ENCODE results near the gene THTPA.

The THTPA gene

DNA sequence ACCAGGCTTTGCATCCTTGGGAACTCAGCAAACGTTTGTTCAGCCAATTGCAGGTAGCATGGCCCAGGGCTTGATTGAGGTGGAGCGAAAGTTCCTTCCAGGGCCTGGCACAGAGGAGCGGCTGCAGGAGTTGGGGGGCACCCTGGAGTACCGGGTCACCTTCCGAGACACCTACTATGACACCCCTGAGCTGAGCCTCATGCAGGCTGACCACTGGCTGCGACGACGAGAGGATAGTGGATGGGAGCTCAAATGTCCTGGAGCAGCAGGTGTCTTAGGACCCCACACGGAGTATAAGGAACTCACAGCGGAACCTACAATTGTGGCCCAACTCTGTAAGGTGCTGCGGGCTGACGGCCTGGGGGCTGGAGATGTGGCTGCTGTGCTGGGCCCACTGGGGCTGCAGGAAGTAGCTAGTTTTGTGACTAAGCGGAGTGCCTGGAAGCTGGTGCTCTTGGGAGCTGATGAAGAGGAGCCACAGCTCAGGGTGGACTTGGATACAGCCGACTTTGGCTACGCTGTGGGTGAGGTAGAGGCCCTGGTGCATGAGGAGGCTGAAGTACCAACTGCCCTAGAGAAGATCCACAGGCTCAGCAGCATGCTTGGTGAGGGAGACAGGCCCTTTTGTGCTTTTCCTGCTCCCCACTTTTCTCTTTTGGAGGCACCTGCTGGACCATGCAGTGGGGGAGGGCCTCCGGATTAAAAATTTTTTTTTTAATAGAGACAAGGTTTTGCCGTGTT is 799 bp downstream of the THTPA start:
- no peak for FAIRE-seq

DNA sequence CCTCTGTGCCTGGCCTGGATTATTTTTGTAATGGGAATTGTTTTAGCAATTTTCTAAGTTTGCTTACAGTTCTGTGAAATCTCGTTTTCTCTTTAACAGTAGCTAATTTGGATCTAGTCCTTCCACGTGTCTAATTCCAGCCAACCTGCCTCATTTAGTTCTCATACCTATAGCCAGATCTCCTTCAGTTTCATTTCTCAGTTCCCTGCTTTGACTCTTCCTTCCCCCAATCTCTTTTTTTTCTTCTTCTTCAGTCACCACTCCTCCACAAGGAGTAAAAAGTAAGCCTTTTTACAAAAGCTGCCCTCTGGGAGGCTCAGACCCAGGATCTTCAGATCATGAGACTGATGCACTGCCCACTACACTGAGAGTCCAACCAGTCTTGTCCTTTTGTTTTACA is 1.4 kb downstream of the THTPA start:
- no peak for FAIRE-seq

DNA sequence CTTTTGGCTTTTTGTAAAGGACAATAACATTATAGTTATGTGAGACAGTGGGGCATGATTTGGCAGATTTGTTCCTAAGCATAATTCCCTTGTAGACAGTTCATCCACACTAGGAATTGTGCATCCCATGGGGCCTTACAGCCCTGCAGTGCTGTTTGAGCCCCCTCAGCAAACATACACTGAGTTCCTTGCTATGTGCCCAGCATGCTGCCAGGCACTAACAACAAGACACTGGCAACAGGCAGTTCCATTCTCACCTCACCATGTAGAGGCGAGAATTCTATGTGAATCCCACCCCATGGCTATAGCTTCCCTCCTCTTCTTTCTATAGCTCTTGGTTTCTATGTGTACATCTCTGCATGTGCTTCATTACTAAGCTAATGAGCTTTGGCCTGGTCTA is 1.9 kb downstream of the THTPA start:
- no peak for FAIRE-seq

GRCh38 chr14:23558346-23559009 is 2.4 kb downstream of the THTPA start:
- FAIRE-seq = no peak

DNA sequence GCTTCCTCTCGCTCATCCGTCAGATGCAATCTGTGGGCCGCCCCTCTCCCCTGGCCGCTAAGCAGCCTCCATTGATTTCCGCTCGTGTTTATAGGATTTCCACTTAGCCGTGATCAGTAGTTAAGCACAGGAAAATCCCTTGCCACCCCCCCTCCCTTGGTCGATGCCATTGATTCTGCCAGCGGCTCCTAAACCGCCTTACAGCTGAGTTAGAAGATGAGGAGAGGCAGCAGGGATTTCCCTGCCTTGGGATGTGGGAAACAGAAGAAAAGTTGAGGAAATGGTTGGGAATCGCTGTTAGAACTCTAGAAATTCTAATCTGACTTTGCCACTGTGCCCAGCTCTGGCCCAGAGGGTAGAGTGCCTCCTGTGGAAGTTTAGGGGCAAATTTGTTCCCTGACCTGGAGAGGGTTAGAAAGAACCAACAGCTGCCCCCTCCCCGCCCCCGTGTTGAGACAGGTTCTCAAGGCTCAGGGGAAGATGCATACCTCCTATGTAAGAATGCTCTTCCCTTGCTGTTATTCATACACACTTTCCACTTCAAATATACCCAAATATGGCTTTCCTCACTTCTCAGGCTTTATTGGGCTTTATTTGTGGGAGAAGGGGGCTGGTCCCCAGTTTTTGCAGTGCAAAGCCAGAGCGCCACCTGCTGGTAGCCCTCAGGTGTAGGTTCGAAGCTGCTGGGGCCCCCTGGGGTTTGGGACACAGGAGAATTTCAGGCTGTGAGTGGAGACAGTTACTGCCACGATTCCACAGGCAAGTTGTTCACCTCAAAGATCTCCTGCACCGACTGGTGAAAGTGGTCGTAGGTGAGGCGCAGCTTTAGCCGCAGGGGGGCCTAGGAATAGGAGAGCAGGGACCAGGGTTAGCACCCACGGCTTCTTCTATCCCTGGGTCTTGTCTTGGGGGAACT is 3.2 kb downstream of the THTPA start:
- no peak for FAIRE-seq

- FAIRE-seq = no peak
Measured at GRCh38 chr14:23559926-23560520, 4.0 kb downstream of the THTPA start.

- no peak for FAIRE-seq
Measured at GRCh38 chr14:23561259-23561658, 5.2 kb downstream of the THTPA start.

GRCh38 chr14:23561873-23562821 is 6.1 kb downstream of the THTPA start:
- no peak for FAIRE-seq

DNA sequence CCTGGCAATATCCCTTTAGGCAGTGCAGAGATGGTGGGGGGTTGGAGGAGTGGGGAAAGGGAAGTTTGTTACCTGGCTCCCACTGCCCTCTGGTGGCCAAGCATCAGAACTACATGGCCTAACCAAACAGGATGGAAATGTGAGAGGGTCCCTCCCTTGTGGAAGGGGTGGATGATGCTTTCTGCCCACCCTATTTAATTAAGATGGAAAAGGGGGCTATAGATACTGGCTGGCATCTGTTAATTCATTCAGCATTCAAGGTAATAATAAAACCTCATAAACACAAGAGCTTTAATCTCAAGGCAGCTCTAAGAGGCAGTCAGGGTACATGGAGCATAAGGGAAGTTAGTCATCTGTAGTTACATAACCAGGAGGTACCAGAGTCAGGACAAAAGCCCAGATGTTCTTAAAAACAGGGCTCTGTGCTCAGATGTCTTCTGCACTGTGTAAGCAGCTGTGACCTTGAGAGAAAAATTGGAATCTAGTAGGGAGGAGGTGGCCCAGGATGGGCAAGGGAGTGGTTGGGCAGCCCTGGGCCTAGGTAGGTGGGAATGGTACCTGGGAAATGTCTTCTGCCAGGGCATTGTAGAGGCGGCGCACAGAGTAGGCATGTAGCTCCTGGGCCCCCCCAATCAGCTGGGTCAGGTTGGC is 6.9 kb downstream of the THTPA start:
- FAIRE-seq = no peak

DNA sequence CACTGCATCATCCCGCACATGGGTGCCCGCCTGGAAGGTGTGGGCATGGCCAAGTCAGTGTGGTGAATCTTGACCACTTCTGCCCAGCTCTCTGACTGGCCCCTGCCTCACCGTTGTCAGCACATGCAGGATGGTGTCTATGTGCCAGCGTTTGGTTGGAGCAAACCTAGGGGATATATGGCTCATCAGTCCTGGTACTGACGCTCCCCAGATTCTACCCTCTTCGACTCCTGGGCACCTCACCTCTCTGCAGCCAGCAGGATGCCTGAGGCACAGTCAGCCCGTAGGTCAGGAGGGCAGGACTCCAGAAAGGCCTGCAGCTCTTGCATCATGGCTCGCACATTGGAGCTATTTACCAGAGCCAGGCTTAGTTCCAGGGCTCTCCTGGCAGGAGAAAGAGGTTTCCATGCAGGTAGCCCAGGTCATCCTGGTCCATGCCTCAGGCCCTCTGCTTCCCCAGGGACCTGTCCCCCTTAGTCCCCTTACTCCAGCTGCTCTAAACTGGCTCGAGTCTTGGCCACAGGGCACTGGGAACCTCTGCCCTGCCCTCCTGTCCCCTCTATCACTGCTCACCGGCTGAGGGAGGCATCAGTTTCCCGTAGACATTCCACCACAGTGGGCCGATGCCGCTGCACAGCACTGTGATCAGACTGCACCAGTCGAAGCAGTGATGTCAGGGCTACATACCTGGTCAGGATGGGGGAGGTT is 7.6 kb downstream of the THTPA start:
- FAIRE-seq = no peak

GRCh38 chr14:23564181-23564812 is 8.2 kb downstream of the THTPA start:
- FAIRE-seq = no peak

DNA sequence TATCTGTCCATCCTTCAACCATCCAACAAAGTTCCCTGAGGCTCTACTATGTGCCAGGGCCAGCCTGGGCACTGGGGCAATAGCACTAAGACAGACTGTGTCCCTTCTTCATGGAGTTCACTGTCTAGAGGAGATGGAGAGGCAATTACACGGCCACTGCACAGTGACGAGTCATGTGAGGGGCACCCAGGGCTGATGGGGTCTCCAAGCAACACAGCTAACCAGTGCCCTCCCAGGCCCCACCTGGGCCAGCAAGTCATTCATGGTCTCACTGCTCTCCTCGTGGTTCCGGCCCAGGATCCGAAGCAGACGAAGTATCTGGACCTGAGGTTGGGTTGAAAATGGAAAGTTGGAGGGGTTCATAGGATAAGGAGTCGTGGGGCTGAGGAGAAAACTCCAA is 8.8 kb downstream of the THTPA start:
- FAIRE-seq = no peak

- FAIRE-seq = no peak
Measured at GRCh38 chr14:23565626-23566025, 9.6 kb downstream of the THTPA start.

DNA sequence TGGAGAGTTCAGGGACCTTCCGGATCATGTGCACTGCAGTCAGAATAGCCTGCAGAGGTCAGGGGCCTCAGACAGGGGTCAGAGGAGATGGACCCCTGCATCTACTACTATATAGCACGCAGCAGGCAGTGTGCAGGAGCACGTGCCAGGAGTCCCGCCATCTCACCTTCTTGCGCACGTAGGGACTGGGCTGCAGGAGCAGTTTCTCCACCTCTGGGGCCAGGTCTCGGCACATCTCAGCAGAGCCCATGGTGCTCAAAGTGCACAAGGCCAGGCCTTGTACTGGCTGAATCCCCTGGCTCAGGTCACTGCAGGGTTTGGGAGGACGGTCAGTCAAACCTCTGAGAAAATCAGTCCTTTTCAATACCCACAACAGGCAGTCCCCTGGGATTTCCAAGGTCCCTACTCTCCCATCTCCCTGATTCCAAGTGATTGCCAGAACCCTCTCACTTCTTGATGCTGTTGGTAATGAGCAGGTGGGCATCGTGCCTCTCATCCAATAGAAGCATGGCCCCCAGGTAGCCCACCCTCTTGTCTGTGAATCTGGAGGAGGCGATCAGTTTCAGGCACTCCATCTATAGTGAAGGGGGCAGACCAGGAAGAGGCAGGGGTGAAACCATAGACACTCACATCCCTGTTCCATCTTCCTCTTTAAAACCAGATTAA is 10.2 kb downstream of the THTPA start:
- FAIRE-seq = no peak

DNA sequence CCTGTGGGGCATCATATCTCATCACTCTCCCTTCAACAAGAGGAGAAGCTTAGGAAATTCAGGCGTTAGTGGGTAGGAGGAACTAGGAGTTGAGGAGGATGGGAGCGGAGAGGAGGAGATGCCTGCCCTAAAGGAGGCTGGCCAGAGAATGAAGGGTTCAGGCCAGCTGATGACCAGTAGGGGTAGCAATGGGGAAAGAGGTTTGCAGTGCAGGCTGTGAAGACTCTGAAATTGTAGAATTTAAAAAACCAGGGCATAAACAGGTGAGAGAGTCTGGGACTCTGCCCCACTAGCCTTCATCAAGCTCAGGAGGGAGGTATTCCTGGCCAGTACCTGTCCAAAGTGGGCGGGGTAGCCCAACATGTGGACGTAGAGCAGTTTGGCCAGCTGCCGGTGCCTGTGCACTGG is 10.7 kb downstream of the THTPA start:
- no peak for FAIRE-seq

DNA sequence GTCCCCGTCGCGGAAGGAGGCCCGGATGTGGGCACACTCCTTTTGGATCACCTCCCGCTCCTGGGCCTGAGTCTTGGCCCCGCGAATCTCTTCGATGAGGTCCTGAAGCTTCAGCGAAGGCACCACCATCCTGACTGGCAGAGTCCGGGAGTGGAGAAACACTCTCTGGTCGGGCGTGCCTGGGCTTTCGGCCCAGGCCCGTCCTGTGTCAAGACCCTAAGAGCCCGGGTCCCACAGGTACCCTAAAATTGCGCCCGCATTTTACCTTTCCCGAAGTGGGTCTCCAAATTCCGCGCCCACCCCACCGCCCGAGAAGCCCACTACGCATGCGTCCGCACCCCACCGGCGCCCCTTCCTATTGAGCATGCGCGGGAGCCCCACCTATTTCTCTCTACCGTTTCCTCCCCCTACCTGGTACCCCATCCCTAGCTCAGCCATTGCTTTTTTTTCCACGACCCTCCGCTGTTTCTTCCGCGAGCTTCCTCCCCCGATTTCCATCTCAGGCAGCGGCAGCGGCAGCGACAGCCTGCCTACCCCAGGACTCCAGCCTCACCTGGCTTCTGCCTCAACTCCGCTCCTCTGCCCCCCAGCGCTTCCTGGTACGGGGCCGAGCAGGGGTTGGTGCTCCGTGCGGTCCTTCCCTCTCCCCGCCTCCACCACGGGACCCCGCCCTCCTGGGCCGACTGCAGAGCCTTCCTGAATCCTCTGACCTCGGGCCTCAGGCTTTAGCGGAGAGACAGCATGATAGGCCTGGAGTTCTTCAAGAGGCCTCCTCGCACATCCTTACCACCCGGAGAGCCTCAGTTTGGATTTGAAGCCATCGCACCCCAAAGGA is 11.3 kb downstream of the THTPA start, which contains the start of gene AP1G2:
TSS of gene AP1G2 (minus strand) at position 606 of the 835 bp plus-strand sequence. CDS start at position 129, 477 bp downstream.
- FAIRE-seq = no peak

DNA sequence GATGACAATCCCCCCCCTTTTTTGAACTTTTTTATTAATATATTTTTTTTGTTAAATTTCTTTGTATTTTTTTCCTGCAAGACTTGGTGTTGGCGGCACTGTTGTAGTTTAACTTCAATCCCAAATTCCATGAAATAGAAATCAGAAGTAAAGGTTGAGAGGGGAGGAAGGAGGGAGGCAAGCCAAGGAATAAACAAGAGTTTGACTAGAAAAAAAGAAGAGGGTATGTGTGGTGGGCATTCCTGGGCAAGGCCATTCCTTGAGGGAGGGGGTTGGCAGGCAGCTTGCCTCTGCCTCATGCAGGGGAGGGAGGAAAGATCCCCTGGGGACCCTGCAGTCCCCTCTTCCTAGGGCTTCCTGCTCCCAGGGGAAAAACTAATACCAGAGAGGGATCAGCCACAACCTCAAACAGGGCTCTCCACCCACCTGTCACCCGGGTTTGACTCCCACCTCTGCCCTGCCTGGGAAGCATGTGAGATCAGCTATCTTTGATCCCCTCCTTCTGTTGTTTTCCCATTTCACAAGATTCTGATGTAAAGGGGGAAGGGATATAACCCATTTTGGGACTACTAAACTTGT is 12.0 kb downstream of the THTPA start:
- FAIRE-seq = no peak

Data from islet of Langerhans (tissue), 1 donor.